Esophagus muscularis mucosa (tissue), 4 donors: Measurements from ENCODE around the gene SAMD3. TPM values are rescaled to one million over a fixed set of nuclear protein-coding genes. Genes with fewer than 3 reads are reported as not detected.

Source experiments
- DNase-seq: peaks from one replicate; pipeline ENCODE4 v3.0.0-alpha.2; 2017; ENCODE audit errors: extremely low spot score
- H3K27ac ChIP-seq, 4 donors: fragments of 200-600 bp; sonication (generic); replicated peaks in 1 of 4; 1 replicate in 3 of 4; 2 replicates in 1 of 4; pipeline ENCODE4 v1.5.1; 2016 to 2019; ENCODE audit warnings: mild to moderate bottlenecking in 1 of 4
- H3K27me3 ChIP-seq, 4 donors: fragments of 200-600 bp; sonication (generic); one replicate each; pipeline versions ENCODE4 v1.5.1 to v1.6.0; 2016 to 2019
- H3K36me3 ChIP-seq, 4 donors: fragments of 200-600 bp; sonication (generic); one replicate each; pipeline ENCODE4 v1.5.1; 2016 to 2019
- H3K4me1 ChIP-seq, 4 donors: fragments of 200-600 bp; sonication (generic); one replicate each; pipeline ENCODE4 v1.5.1; 2016 to 2019
- H3K4me3 ChIP-seq, 4 donors: fragments of 200-600 bp; sonication (generic); 1 replicate in 2 of 4; 2 replicates in 2 of 4; pipeline ENCODE4 v1.5.1; 2016 to 2019; ENCODE audit warnings: mild to moderate bottlenecking in 4 of 4, moderate library complexity in 1 of 4
- H3K9me3 ChIP-seq, 4 donors: fragments of 200-600 bp; sonication (generic); 1 replicate in 3 of 4; 2 replicates in 1 of 4; pipeline ENCODE4 v1.5.1; 2016 to 2019
- CTCF ChIP-seq, 3 experiments: fragments of 200-600 bp in 2 of 3; fragments of 450-650 bp in 1 of 3; sonication (generic) in 2 of 3; IDR thresholded peaks; one replicate each; pipeline ENCODE4 v1.5.1; 2017 to 2019; ENCODE audit warnings: antibody characterized with exemption in 3 of 3, mild to moderate bottlenecking in 2 of 3, moderate library complexity in 1 of 3
- EP300 ChIP-seq: sonication (generic); formaldehyde crosslinking; IDR thresholded peaks from one replicate; pipeline ENCODE4 v1.6.1; 2017; ENCODE audit warnings: antibody characterized with exemption
- POLR2A ChIP-seq: fragments of 450-650 bp; IDR thresholded peaks from one replicate; pipeline ENCODE4 v1.6.1; 2017; ENCODE audit warnings: antibody characterized with exemption, moderate library complexity, mild to moderate bottlenecking, low read depth
- POLR2AphosphoS5 ChIP-seq, 2 donors: sonication (generic); formaldehyde crosslinking; IDR thresholded peaks; one replicate each; pipeline ENCODE4 v1.6.1; 2017; ENCODE audit warnings: antibody characterized with exemption in 2 of 2
- WGBS: methylation state at CpG from one replicate; pipeline ENCODE4 v1.1.5; 2018; 5-methylcytosine and 5-hydroxymethylcytosine counted together
- intact Hi-C: fragments of 100-400 bp; cut with DNase I; formaldehyde crosslinking; loops from one replicate; pipeline ENCODE4 v1.15.1; 2023
- total RNA-seq, 4 donors: library from RNA; depleted of rRNA; stranded (reverse); fragments of >200 nt; gene quantifications; one replicate each; pipeline versions ENCODE4 v1.1.0 to v1.2.1, GENCODE V29; 2016

SAMD3 gene
- total RNA-seq, 4 donors from 2014 or later: 0.39 to 2.7 TPM; not detected in 2

DNA sequence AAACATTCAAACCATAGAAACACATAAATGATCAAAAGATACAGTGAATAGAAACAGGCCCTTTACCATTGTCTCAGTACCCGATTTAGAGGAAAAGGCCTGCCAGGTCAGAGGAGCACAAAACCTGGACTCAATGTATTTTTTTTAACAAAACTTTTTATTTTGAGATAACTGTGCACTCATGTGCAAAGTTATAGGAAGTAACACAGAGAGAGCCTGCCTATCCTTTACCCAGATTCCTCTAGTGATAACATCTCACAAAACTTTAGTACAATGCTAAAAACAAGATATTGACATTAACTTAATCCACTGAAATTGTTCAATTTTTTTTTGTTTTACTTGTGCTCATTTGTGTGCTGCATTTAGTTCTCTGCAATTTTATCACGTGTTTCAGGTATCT is 36.8 kb upstream of the SAMD3 start:
- no peaks in the 10 kb centered on the region for H3K9me3 ChIP-seq
- 93% methylated on average over 2 of the region's 2 CpGs for WGBS
- DNase-seq: no peak
- H3K27ac ChIP-seq: no peak overlapping the region
- H3K27me3 ChIP-seq: no peaks in the 10 kb centered on the region
- no peaks in the 10 kb centered on the region for H3K4me1 ChIP-seq
- TF ChIP-seq POLR2A: no peak
- TF ChIP-seq POLR2AphosphoS5 (IDR thresholded peaks at IDR 0.05): no peak
- TF ChIP-seq EP300: no peak
- no peak for TF ChIP-seq CTCF (IDR thresholded peaks at IDR 0.05)
- no peaks in the 10 kb centered on the region for H3K36me3 ChIP-seq
- intact Hi-C loops: no loop called here
- H3K4me3 ChIP-seq: no peak overlapping the region

GRCh38 chr6:130259140-130259539 is 36.4 kb upstream of the SAMD3 start:
- TF ChIP-seq POLR2AphosphoS5 (IDR thresholded peaks at IDR 0.05): no peak
- no peak for TF ChIP-seq CTCF (IDR thresholded peaks at IDR 0.05)
- no peak for TF ChIP-seq EP300
- TF ChIP-seq POLR2A: no peak
- Histone ChIP-seq H3K4me3 (no peak overlapping the region), H3K27ac (no peak overlapping the region), H3K4me1 (no peaks in the 10 kb centered on the region), H3K36me3 (no peaks in the 10 kb centered on the region), H3K27me3 (no peaks in the 10 kb centered on the region), H3K9me3 (no peaks in the 10 kb centered on the region)
- WGBS: 37% methylated on average over 1 of the region's 1 CpG
- intact Hi-C loops: no loop called here
- no peak for DNase-seq

- no peak for DNase-seq
- H3K27me3 ChIP-seq: no peaks in the 10 kb centered on the region
- no peak overlapping the region for H3K27ac ChIP-seq
- TF ChIP-seq CTCF (IDR thresholded peaks at IDR 0.05) (no peak), POLR2AphosphoS5 (IDR thresholded peaks at IDR 0.05) (no peak), POLR2A (no peak), EP300 (no peak)
- H3K4me1 ChIP-seq: no peaks in the 10 kb centered on the region
- intact Hi-C loops: no loop called here
- no peak overlapping the region for H3K4me3 ChIP-seq
- no peaks in the 10 kb centered on the region for H3K36me3 ChIP-seq
- H3K9me3 ChIP-seq: no peaks in the 10 kb centered on the region
- 64% methylated on average over 9 of the region's 9 CpGs for WGBS
These were observed 29.9 kb upstream of the SAMD3 start for GRCh38 chr6:130252527-130253237.

DNA sequence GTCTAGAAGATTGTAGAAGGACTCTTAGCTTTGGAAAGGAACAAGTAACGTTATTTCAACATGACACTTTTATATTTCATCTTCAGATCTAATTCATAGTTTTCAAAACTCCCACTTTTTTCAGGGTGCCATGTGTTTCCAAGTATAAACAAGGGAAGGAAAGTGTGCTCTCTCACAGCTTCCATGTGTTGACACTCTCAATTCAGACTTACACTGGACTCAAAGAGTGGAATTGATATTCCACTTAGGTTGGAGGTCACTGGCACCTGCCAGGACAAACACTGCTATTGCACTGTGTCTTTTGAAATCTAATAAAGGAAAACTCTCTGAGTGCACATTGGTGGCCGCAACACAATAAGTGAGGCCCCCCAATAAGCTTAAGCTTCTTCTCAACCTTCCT is 22.5 kb upstream of the SAMD3 start:
- H3K27me3 ChIP-seq: no peaks in the 10 kb centered on the region
- H3K4me3 ChIP-seq: no peak overlapping the region
- DNase-seq: no peak
- 90% methylated on average over 2 of the region's 2 CpGs for WGBS
- H3K4me1 ChIP-seq: peaks cover 0 to 1% (median 0%) of the 10 kb centered on the region in 4 donors
- no peak overlapping the region for H3K27ac ChIP-seq
- intact Hi-C loops: no loop called here
- no peaks in the 10 kb centered on the region for H3K9me3 ChIP-seq
- TF ChIP-seq EP300: no peak
- no peak for TF ChIP-seq POLR2AphosphoS5 (IDR thresholded peaks at IDR 0.05)
- no peaks in the 10 kb centered on the region for H3K36me3 ChIP-seq

- no peak for TF ChIP-seq EP300
- no peak for TF ChIP-seq POLR2A
- TF ChIP-seq POLR2AphosphoS5 (IDR thresholded peaks at IDR 0.05): no peak
- TF ChIP-seq CTCF (IDR thresholded peaks at IDR 0.05): no peak
- intact Hi-C loops: no loop called here
- H3K36me3 ChIP-seq: no peaks in the 10 kb centered on the region
- no peaks in the 10 kb centered on the region for H3K27me3 ChIP-seq
- WGBS: 95% methylated on average over 2 of the region's 2 CpGs
- H3K4me1 ChIP-seq: peaks cover 0 to 7% (median 2%) of the 10 kb centered on the region in 4 donors
- no peaks in the 10 kb centered on the region for H3K9me3 ChIP-seq
- no peak overlapping the region for H3K4me3 ChIP-seq
- no peak for DNase-seq
- H3K27ac ChIP-seq: no peak overlapping the region
These were observed 22.0 kb upstream of the SAMD3 start for GRCh38 chr6:130244728-130245127.
